Chondrocyte (in vitro differentiated cells): ENCODE results near the gene MAP1B. TPM values are rescaled to one million over a fixed set of nuclear protein-coding genes. Genes with fewer than 3 reads are reported as not detected.
A peak's percentile ranks its signal among the peaks of the same experiment; 100 is the strongest.

Experiments used
- DNase-seq: peaks from one replicate; pipeline ENCODE4 v3.0.0; 2021; ENCODE audit warnings: mixed read lengths, low spot score
- H3K27ac Mint-ChIP-seq: one replicate; pipeline ENCODE4 v1.8.0; 2021; ENCODE audit warnings: mild to moderate bottlenecking, moderate library complexity, mixed read lengths; ENCODE audit not compliant: unreplicated experiment
- H3K27me3 Mint-ChIP-seq: 2 replicates; pipeline ENCODE4 v1.8.0; 2021; ENCODE audit warnings: low read depth, mixed read lengths
- H3K36me3 Mint-ChIP-seq: 2 replicates; pipeline ENCODE4 v1.8.0; 2021; ENCODE audit warnings: low read depth, mixed read lengths
- H3K4me1 Mint-ChIP-seq: 2 replicates; pipeline ENCODE4 v1.8.0; 2021; ENCODE audit warnings: low read depth, mild to moderate bottlenecking, mixed read lengths
- H3K4me3 Mint-ChIP-seq: one replicate; pipeline ENCODE4 v1.8.0; 2021; ENCODE audit warnings: mild to moderate bottlenecking, moderate library complexity, mixed read lengths; ENCODE audit not compliant: unreplicated experiment
- H3K9me3 Mint-ChIP-seq: 2 replicates; pipeline ENCODE4 v1.8.0; 2021; ENCODE audit warnings: low read depth, mixed read lengths
- CTCF ChIP-seq: fragments of 200-600 bp; sonication (generic); IDR thresholded peaks from 2 replicates; pipeline ENCODE4 v1.5.0; 2021; ENCODE audit warnings: antibody characterized with exemption, mild to moderate bottlenecking, moderate library complexity
- total RNA-seq: library from RNA; stranded (reverse); gene quantifications from 3 replicates; pipeline ENCODE4 v1.2.1, GENCODE V29; 2021

Gene MAP1B
- total RNA-seq, 1 donor from 2014 or later = 411 TPM

- Mint-ChIP-seq H3K27me3 (no peaks in the 10 kb centered on the region), H3K9me3 (no peaks in the 10 kb centered on the region), H3K4me3 (no peak overlapping the region), H3K4me1 (peaks cover 76% of the 10 kb centered on the region), H3K36me3 (peaks cover 26% of the 10 kb centered on the region), H3K27ac (peak overlapping the region; percentile 75)
- no peak for DNase-seq
- no peak for TF ChIP-seq CTCF
These were observed 53.1 kb downstream of the MAP1B start for GRCh38 chr5:72160329-72160728.

DNA sequence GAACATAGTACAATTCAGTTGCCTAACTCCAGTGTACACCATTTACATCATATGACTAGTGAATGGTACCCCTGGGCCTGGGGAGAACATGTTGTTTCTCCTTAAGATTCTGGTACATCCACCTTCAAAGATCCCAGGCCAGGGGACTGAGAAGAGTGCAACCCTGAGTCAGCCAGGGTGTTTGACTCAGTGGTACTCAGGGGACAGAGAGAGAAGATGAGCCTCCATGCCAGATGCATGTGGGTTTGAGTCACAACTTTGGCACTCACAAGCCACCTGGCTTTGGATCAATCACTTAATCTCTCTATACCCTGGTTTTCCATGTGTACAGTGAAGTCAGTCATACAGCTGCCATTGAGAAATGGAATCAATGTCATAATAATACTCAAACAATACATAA is 53.7 kb downstream of the MAP1B start:
- Mint-ChIP-seq H3K36me3 (peaks cover 23% of the 10 kb centered on the region), H3K4me1 (peaks cover 79% of the 10 kb centered on the region), H3K27ac (no peak overlapping the region), H3K27me3 (no peaks in the 10 kb centered on the region), H3K4me3 (no peak overlapping the region), H3K9me3 (no peaks in the 10 kb centered on the region)
- DNase-seq = no peak
- TF ChIP-seq CTCF = no peak

GRCh38 chr5:72161951-72162350 is 54.7 kb downstream of the MAP1B start:
- TF ChIP-seq CTCF = no peak
- Mint-ChIP-seq H3K9me3 (no peaks in the 10 kb centered on the region), H3K36me3 (peaks cover 24% of the 10 kb centered on the region), H3K4me1 (peaks cover 81% of the 10 kb centered on the region), H3K4me3 (no peak overlapping the region), H3K27me3 (no peaks in the 10 kb centered on the region), H3K27ac (no peak overlapping the region)
- no peak for DNase-seq

DNA sequence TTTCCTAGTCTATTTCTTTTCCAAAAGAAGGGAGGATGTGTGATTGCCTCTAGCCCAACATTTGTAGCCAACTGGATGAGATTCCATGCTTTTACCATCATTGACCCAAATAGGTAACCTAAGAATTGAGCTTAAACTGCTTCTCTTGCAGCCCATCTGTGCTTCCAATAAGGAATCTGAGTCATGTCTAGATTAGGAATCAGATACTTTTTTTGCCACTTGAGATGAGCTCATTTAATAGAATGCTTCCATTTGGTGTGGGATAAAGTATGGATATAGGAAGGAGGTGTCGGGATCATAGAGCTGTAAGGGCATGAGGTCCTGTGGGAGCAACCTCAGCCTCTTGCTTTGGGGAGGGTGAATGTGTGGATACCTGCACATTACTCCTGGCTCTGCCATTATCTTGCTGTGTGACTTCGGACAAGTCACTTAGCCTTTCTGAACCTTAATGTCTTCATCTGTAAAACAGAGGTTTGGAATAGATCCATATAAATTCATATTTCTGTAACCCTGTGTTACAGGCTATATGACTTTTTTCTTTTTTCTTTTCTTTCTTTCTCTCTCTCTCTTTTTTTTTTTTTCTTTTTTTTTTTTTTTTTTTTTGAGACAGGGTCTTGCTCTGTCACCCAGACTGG is 56.2 kb downstream of the MAP1B start:
- peaks cover 85% of the 10 kb centered on the region for H3K4me1 Mint-ChIP-seq
- H3K27me3 Mint-ChIP-seq = no peaks in the 10 kb centered on the region
- no peaks in the 10 kb centered on the region for H3K9me3 Mint-ChIP-seq
- no peak overlapping the region for H3K4me3 Mint-ChIP-seq
- H3K36me3 Mint-ChIP-seq = peaks cover 18% of the 10 kb centered on the region
- peak overlapping the region; percentile 55 for H3K27ac Mint-ChIP-seq
- DNase-seq = no peak
- no peak for TF ChIP-seq CTCF

DNA sequence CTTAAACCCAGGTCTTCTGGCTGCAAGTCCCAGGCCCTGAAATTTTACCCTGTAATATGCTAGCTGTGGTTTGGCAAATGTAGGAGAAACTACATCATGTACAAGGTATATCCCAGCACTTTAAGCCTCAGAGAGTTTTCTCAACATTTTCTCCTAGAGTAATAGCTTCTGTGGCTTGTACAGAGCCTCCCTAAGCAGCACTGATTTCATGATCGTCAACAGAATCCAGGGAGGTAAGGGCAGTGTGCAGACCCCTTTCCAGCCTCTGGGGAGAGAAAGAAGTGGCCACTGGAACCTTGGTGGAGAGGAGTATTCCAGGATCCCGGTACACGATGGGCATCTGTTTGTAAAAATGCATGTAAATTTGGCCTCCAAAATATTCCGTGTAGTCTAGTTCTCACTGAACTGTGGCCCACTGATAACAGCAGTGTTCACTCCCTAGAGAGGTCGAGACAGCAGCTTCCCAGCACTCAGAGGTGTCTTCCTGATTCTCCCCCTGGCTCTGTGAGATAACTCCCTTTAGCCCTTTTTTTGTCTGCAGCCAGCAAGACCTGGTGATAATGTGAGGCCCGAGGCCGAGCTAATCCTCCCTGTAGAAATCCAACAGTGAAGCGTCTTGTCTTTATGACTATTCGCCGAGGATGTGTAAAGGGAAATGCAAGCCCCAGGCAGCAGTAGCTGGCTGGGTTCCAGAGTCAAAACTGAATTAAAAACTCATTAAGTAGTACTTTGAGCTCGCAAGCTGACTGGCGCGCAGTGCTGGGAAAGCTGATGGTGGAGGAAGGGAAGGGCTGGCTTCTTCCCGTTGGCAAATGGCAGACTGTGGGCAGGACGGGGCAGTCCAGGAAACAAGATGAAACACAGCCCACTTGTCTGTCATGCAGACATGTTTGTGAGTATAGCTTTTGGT is 59.0 kb downstream of the MAP1B start:
- no peak for DNase-seq
- H3K4me1 Mint-ChIP-seq = peaks cover 73% of the 10 kb centered on the region

More for the DNA sequence above, 59.0 kb downstream of the MAP1B start:
- H3K9me3 Mint-ChIP-seq = no peaks in the 10 kb centered on the region
- H3K27me3 Mint-ChIP-seq = no peaks in the 10 kb centered on the region
- peak overlapping the region; percentile 94 for H3K27ac Mint-ChIP-seq
- peaks cover 18% of the 10 kb centered on the region for H3K36me3 Mint-ChIP-seq
- H3K4me3 Mint-ChIP-seq = peak overlapping the region; percentile 47
- TF ChIP-seq CTCF = no peak
